Neuronal stem cell (in vitro differentiated cells): ENCODE measurements around the gene CHRNA7.
"Not testable (repeated sequence)": the region's sequence is repeated elsewhere in the genome, so short reads cannot be mapped to it uniquely, and the experiment has no call there.

Source experiments
- DNase-seq: peaks from one replicate; pipeline ENCODE4 v3.0.0-alpha.2; 2013; ENCODE audit warnings: low spot score
- H2AFZ ChIP-seq: one replicate; pipeline ENCODE4 v1.6.1; 2013; ENCODE audit warnings: mild to moderate bottlenecking, low read length, inconsistent platforms
- H2AK5ac ChIP-seq: 2 replicates; pipeline ENCODE4 v1.6.1; 2013; ENCODE audit warnings: low read depth, mild to moderate bottlenecking, inconsistent platforms, low read length, moderate library complexity, mixed read lengths
- H2BK120ac ChIP-seq: 2 replicates; pipeline ENCODE4 v1.6.1; 2013; ENCODE audit warnings: low read depth, mild to moderate bottlenecking, inconsistent platforms, low read length, moderate library complexity, mixed read lengths
- H2BK12ac ChIP-seq: one replicate; pipeline ENCODE4 v1.6.1; 2013; ENCODE audit warnings: low read length, inconsistent platforms
- H2BK15ac ChIP-seq: 2 replicates; pipeline ENCODE4 v1.6.1; 2013; ENCODE audit warnings: mild to moderate bottlenecking, low read length, inconsistent platforms, mixed read lengths
- H2BK5ac ChIP-seq: one replicate; pipeline ENCODE4 v1.6.1; 2013; ENCODE audit warnings: inconsistent platforms, mild to moderate bottlenecking, low read length, moderate library complexity
- H3K14ac ChIP-seq: one replicate; pipeline ENCODE4 v1.6.1; 2013; ENCODE audit warnings: low read length, inconsistent platforms
- H3K18ac ChIP-seq: 2 replicates; pipeline ENCODE4 v1.6.1; 2013; ENCODE audit warnings: low read length, inconsistent platforms
- H3K23ac ChIP-seq: 2 replicates; pipeline ENCODE4 v1.6.1; 2013; ENCODE audit warnings: low read depth, mild to moderate bottlenecking, mixed read lengths, low read length, inconsistent platforms; ENCODE audit not compliant: poor library complexity
- H3K27ac ChIP-seq: replicated peaks from 3 replicates; pipeline ENCODE4 v1.5.1; 2013; ENCODE audit warnings: low read length, inconsistent platforms
- H3K27me3 ChIP-seq, 3 experiments: 2 replicates each; pipeline ENCODE4 v1.6.1; 2013; ENCODE audit warnings: low read length in 3 of 3, mild to moderate bottlenecking in 2 of 3, inconsistent platforms in 1 of 3, low read depth in 1 of 3, mixed read lengths in 1 of 3, moderate library complexity in 1 of 3; ENCODE audit not compliant: control insufficient read depth in 3 of 3, insufficient read depth in 3 of 3
- H3K36me3 ChIP-seq, 2 donors: replicated peaks in 1 of 2; 2 replicates each; pipeline ENCODE4 v1.6.1; 2013; ENCODE audit warnings: low read length in 2 of 2; ENCODE audit not compliant: control insufficient read depth in 2 of 2, insufficient read depth in 2 of 2
- H3K4ac ChIP-seq: 2 replicates; pipeline ENCODE4 v1.6.1; 2013; ENCODE audit warnings: inconsistent platforms, mild to moderate bottlenecking, low read length, moderate library complexity
- H3K4me1 ChIP-seq, 2 donors: 1 replicate in 1 of 2; 2 replicates in 1 of 2; pipeline ENCODE4 v1.6.1; 2013; ENCODE audit warnings: low read length in 2 of 2, low read depth in 1 of 2; ENCODE audit not compliant: control insufficient read depth in 2 of 2, insufficient read depth in 1 of 2
- H3K4me2 ChIP-seq: one replicate; pipeline ENCODE4 v1.6.1; 2013; ENCODE audit warnings: mild to moderate bottlenecking, low read length, inconsistent platforms; ENCODE audit not compliant: insufficient read depth, poor library complexity, severe bottlenecking
- H3K4me3 ChIP-seq, 2 donors: 2 replicates each; pipeline ENCODE4 v1.5.1; 2013; ENCODE audit warnings: low read length in 2 of 2, mild to moderate bottlenecking in 2 of 2, inconsistent platforms in 1 of 2, moderate library complexity in 1 of 2
- H3K79me1 ChIP-seq: one replicate; pipeline ENCODE4 v1.6.1; 2013; ENCODE audit warnings: low read depth, mild to moderate bottlenecking, inconsistent platforms, low read length, moderate library complexity
- H3K9ac ChIP-seq: one replicate; pipeline ENCODE4 v1.6.1; 2013; ENCODE audit warnings: mild to moderate bottlenecking, low read depth, low read length, inconsistent platforms; ENCODE audit not compliant: poor library complexity
- H3K9me3 ChIP-seq, 2 donors: replicated peaks in 1 of 2; 2 replicates each; pipeline versions ENCODE3 to v1.6.1; 2013; ENCODE audit warnings: low read length in 2 of 2, mild to moderate bottlenecking in 2 of 2, inconsistent platforms in 1 of 2, low read depth in 1 of 2, mixed read lengths in 1 of 2, moderate library complexity in 1 of 2; ENCODE audit not compliant: control insufficient read depth in 2 of 2, insufficient read depth in 1 of 2
- H4K8ac ChIP-seq: one replicate; pipeline ENCODE4 v1.6.1; 2013; ENCODE audit warnings: low read depth, mild to moderate bottlenecking, inconsistent platforms, low read length, moderate library complexity
- H4K91ac ChIP-seq: one replicate; pipeline ENCODE4 v1.6.1; 2013; ENCODE audit warnings: low read length, low read depth, mild to moderate bottlenecking, inconsistent platforms; ENCODE audit not compliant: poor library complexity
- WGBS, 2 donors: extraction: QIAGEN DNeasy Blood & Tissue Kit; methylation state at CpG; one replicate each; pipeline ENCODE4 v1.1.7; 2013; ENCODE audit warnings: missing lambda C conversion rate in 2 of 2, mixed read lengths in 1 of 2; ENCODE audit not compliant: insufficient read length in 2 of 2, insufficient replicate concordance in 1 of 2; ENCODE audit errors: extremely low coverage in 2 of 2; 5-methylcytosine and 5-hydroxymethylcytosine counted together

The CHRNA7 gene

DNA sequence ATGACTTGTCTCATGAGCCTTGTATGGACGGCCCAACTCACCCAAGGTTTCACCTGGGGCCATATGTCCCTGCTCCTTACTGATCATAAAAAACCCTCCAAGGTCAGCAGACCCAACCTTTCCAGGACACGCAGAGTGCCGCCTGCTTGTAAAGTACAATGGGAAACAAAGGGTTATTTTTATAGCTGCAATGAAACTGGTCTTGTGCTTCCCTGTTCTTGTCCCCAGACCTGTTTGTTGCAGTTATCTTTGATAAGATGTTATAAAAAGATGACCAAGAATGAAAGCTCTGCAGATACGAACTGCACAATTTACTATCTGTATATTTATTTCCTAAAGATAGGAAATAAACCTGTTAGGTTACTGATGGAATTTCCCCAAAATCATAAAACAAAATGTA, 136.0 kb downstream of the CHRNA7 start:
- not testable (repeated sequence) for H3K4me1 ChIP-seq, H2AK5ac ChIP-seq, H3K18ac ChIP-seq, H3K23ac ChIP-seq, H2BK15ac ChIP-seq, H3K4me3 ChIP-seq, H4K8ac ChIP-seq, H2AFZ ChIP-seq, H4K91ac ChIP-seq, H3K79me1 ChIP-seq, H3K27ac ChIP-seq, H3K9ac ChIP-seq, H3K14ac ChIP-seq, H2BK12ac ChIP-seq, H3K27me3 ChIP-seq, H3K4me2 ChIP-seq, H3K36me3 ChIP-seq, H2BK5ac ChIP-seq, H3K9me3 ChIP-seq, H2BK120ac ChIP-seq, DNase-seq, H3K4ac ChIP-seq
- WGBS, 2 donors, result no CpG with 5 or more reads among the region's 4 CpGs

DNA sequence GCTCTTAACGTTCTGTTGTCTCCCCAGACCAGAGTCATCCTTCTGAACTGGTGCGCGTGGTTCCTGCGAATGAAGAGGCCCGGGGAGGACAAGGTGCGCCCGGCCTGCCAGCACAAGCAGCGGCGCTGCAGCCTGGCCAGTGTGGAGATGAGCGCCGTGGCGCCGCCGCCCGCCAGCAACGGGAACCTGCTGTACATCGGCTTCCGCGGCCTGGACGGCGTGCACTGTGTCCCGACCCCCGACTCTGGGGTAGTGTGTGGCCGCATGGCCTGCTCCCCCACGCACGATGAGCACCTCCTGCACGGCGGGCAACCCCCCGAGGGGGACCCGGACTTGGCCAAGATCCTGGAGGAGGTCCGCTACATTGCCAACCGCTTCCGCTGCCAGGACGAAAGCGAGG, 137.6 kb downstream of the CHRNA7 start:
- H2BK15ac ChIP-seq, H2AK5ac ChIP-seq, H4K91ac ChIP-seq, H3K4me1 ChIP-seq, DNase-seq, H2AFZ ChIP-seq, H3K14ac ChIP-seq, H3K4ac ChIP-seq, H2BK120ac ChIP-seq, H3K4me3 ChIP-seq, H3K23ac ChIP-seq, H3K79me1 ChIP-seq, H4K8ac ChIP-seq, H3K27ac ChIP-seq, H3K9ac ChIP-seq, H3K18ac ChIP-seq, H2BK5ac ChIP-seq, H2BK12ac ChIP-seq, H3K4me2 ChIP-seq, H3K27me3 ChIP-seq, H3K36me3 ChIP-seq, H3K9me3 ChIP-seq: not testable (repeated sequence)
- no CpG with 5 or more reads among the region's 35 CpGs for WGBS, 2 donors

DNA sequence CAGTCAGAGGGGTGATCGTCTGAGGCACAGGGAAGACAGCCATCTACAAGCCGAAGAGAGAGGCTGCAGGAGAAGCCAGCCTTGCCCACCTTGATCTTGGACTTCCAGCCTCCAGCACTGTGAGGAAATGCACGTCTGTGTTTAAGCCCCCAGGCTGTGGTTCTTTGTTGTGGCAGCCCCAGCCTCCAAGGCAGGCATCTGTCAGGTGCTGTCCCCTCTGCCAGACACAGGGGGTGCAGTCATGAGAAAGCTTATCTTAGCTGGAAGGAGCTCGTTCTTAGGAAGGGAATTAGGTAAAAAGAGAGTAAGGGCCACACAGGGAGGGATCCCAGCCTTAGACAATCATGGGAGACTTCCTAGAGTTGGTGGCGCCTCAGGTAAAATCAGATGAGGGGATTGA, 150.3 kb downstream of the CHRNA7 start:
- not testable (repeated sequence) for DNase-seq, H2BK15ac ChIP-seq, H2AK5ac ChIP-seq, H2BK5ac ChIP-seq, H3K4ac ChIP-seq, H3K4me3 ChIP-seq, H2AFZ ChIP-seq, H3K79me1 ChIP-seq, H3K4me2 ChIP-seq, H3K27me3 ChIP-seq, H3K14ac ChIP-seq, H3K9ac ChIP-seq, H4K91ac ChIP-seq, H2BK120ac ChIP-seq, H4K8ac ChIP-seq, H3K27ac ChIP-seq, H3K4me1 ChIP-seq, H3K36me3 ChIP-seq, H3K23ac ChIP-seq, H3K18ac ChIP-seq, H3K9me3 ChIP-seq, H2BK12ac ChIP-seq
- WGBS, 2 donors, result no CpG with 5 or more reads among the region's 5 CpGs

DNA sequence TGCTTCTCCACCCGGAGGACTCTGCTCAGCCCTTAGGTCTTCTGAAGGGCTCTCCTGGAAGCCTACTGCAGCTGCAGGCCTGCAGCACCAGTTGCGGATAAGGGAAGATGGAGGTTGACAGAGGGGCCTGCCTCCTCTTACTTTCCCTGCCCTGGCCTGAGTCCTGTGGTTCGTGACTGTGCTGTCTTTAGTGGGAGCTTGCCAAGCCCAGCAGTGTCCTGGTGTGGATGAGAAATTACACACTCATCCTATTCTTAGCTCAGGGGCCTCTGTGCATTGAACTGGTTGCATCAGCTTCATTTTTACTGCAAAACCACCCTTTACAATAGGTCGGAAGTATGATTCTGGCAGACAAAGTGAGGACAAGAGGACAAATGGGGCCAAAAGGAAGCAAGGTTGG, 163.5 kb downstream of the CHRNA7 start:
- not testable (repeated sequence) for H2BK120ac ChIP-seq, H3K4ac ChIP-seq, H3K27me3 ChIP-seq, H2BK12ac ChIP-seq, H4K91ac ChIP-seq, DNase-seq, H2AK5ac ChIP-seq, H3K23ac ChIP-seq, H3K14ac ChIP-seq, H3K9me3 ChIP-seq, H3K36me3 ChIP-seq, H2AFZ ChIP-seq, H3K4me1 ChIP-seq, H2BK15ac ChIP-seq, H3K18ac ChIP-seq, H3K9ac ChIP-seq, H3K4me3 ChIP-seq, H4K8ac ChIP-seq, H2BK5ac ChIP-seq, H3K27ac ChIP-seq, H3K4me2 ChIP-seq, H3K79me1 ChIP-seq
- no CpG with 5 or more reads among the region's 4 CpGs for WGBS, 2 donors
